Lower leg skin (tissue), 4 donors: ENCODE results near the gene INKA2. TPM values are rescaled to one million over a fixed set of nuclear protein-coding genes. Genes with fewer than 3 reads are reported as not detected.

Experiments
- DNase-seq, 2 donors: peaks; one replicate each; pipeline ENCODE4 v3.0.0-alpha.2; 2019; ENCODE audit warnings: low spot score in 2 of 2
- H3K4me3 ChIP-seq: fragments of 200-600 bp; sonication (generic); 2 replicates; pipeline ENCODE4 v1.5.1; 2017; ENCODE audit warnings: mild to moderate bottlenecking, low read depth; ENCODE audit not compliant: poor library complexity, severe bottlenecking
- CTCF ChIP-seq, 3 donors: fragments of 450-650 bp; IDR thresholded peaks; one replicate each; pipeline ENCODE4 v1.5.1; 2016; ENCODE audit warnings: antibody characterized with exemption in 3 of 3, mild to moderate bottlenecking in 3 of 3, moderate library complexity in 2 of 3
- POLR2A ChIP-seq, 2 donors: fragments of 450-650 bp; IDR thresholded peaks; one replicate each; pipeline ENCODE4 v1.6.1; 2016 to 2017; ENCODE audit warnings: antibody characterized with exemption in 2 of 2, mild to moderate bottlenecking in 1 of 2, moderate library complexity in 1 of 2
- WGBS, 2 donors: methylation state at CpG; one replicate each; pipeline ENCODE4 v1.1.5; 2018; 5-methylcytosine and 5-hydroxymethylcytosine counted together
- intact Hi-C: fragments of 100-400 bp; cut with DNase I; formaldehyde crosslinking; loops from one replicate; pipeline ENCODE4 v1.15.0; 2023; ENCODE audit warnings: low total_unique reads
- total RNA-seq, 4 donors: library from RNA; depleted of rRNA; stranded (reverse); fragments of >200 nt; gene quantifications; one replicate each; pipeline ENCODE4 v1.1.0, GENCODE V29; 2016

The INKA2 gene
- total RNA-seq, 4 donors from 2014 or later, result 2.5 to 8.7 (median 4.8) TPM

GRCh38 chr1:111778066-111778465 lies 38.9 kb upstream of the INKA2 start:
- intact Hi-C loops, result no loop called here
- no peak for TF ChIP-seq POLR2A (IDR thresholded peaks at IDR 0.05)
- no peak for TF ChIP-seq CTCF (IDR thresholded peaks at IDR 0.05)
- H3K4me3 ChIP-seq, result no peak overlapping the region
- DNase-seq, result no peak
- WGBS, 2 donors, result 76 to 80% methylated on average over 6 of the region's 6 CpGs

GRCh38 chr1:111777301-111777700 lies 38.1 kb upstream of the INKA2 start:
- H3K4me3 ChIP-seq, result no peak overlapping the region
- WGBS, 2 donors, result 88 to 89% methylated on average over 1 of the region's 1 CpG
- intact Hi-C loops, result no loop called here
- TF ChIP-seq CTCF (IDR thresholded peaks at IDR 0.05), result no peak
- no peak for TF ChIP-seq POLR2A (IDR thresholded peaks at IDR 0.05)
- DNase-seq, result no peak

- H3K4me3 ChIP-seq, result no peak overlapping the region
- no peak for DNase-seq
- WGBS, 2 donors, result 90 to 95% methylated on average over 8 of the region's 8 CpGs
- intact Hi-C loops, result no loop called here
- TF ChIP-seq POLR2A (IDR thresholded peaks at IDR 0.05), result no peak
- no peak for TF ChIP-seq CTCF (IDR thresholded peaks at IDR 0.05)
These were observed 37.7 kb upstream of the INKA2 start for GRCh38 chr1:111776861-111777260.

GRCh38 chr1:111776391-111776790 lies 37.2 kb upstream of the INKA2 start:
- intact Hi-C loops, result no loop called here
- WGBS, 2 donors, result 81 to 84% methylated on average over 2 of the region's 2 CpGs
- no peak overlapping the region for H3K4me3 ChIP-seq
- no peak for DNase-seq
- TF ChIP-seq CTCF (IDR thresholded peaks at IDR 0.05) (no peak), POLR2A (IDR thresholded peaks at IDR 0.05) (no peak)

- no peak for DNase-seq
- 76 to 78% methylated on average over 9 of the region's 9 CpGs for WGBS, 2 donors
- TF ChIP-seq CTCF (IDR thresholded peaks at IDR 0.05), result no peak
- no peak for TF ChIP-seq POLR2A (IDR thresholded peaks at IDR 0.05)
- H3K4me3 ChIP-seq, result no peak overlapping the region
- intact Hi-C loops, result no loop called here
These were observed 36.8 kb upstream of the INKA2 start for GRCh38 chr1:111775966-111776365.

- intact Hi-C loops, result loop anchor here (5.0 kb wide), 1 partner anchor 264 kb away; no protein-coding TSS in a partner anchor
- WGBS, 2 donors, result 87 to 92% methylated on average over 4 of the region's 4 CpGs
These were observed 31.7 kb upstream of the INKA2 start for GRCh38 chr1:111770916-111771315.

More at GRCh38 chr1:111770916-111771315, 31.7 kb upstream of the INKA2 start:
- no peak for DNase-seq
- no peak overlapping the region for H3K4me3 ChIP-seq
- TF ChIP-seq CTCF (IDR thresholded peaks at IDR 0.05) (no peak), POLR2A (IDR thresholded peaks at IDR 0.05) (no peak)
